Measurements from ENCODE around the gene WNT3.
"Not testable (repeated sequence)": the region's sequence is repeated elsewhere in the genome, so short reads cannot be mapped to it uniquely, and the experiment has no call there.

The WNT3 gene

DNA sequence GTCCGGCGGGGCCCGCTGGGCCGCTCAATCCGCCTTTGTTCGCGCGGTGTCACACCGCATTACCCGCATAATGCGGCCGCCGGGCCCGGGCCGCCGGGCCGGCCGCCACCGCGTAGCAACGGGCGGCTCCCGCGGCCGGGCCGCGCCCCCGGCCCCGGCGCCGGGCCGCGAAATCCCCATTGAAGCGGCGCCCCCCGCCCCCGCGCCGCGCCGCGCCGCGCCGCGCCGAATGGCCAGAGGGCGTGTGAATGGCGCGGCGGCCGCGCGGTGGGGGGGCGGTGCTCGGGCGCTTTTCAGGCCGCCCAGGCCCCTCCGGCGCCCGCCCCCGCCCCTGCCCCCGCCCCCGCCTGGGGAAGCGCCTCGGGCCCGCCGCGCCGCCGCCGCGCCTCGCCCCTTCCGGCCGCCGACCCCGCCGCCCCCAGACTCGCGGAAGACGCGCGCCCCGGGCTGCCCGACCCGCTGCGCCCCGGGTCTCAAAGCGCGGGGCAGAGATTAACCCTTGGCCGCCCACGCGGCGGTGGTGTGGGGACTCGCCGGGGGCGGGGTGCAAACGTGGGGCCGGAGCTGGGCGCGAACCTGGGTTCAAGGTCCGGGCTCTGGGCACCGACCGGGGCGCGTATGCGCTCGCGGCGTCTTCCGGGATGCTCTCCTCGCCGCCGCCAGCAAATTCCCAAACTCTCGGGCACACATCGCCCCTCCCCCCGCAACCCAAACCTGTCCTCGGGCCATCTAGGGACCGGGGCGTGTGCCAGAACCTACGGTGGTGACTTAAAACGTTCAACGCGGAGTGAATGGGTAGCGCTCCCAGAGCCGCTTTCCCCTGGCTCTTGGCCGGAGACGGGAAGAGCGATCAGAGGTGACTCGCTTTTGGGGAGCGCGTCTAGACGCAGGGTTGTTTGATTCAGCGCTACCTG is 46.7 kb downstream of the WNT3 start:
- TF ChIP-seq, protein P1, sequence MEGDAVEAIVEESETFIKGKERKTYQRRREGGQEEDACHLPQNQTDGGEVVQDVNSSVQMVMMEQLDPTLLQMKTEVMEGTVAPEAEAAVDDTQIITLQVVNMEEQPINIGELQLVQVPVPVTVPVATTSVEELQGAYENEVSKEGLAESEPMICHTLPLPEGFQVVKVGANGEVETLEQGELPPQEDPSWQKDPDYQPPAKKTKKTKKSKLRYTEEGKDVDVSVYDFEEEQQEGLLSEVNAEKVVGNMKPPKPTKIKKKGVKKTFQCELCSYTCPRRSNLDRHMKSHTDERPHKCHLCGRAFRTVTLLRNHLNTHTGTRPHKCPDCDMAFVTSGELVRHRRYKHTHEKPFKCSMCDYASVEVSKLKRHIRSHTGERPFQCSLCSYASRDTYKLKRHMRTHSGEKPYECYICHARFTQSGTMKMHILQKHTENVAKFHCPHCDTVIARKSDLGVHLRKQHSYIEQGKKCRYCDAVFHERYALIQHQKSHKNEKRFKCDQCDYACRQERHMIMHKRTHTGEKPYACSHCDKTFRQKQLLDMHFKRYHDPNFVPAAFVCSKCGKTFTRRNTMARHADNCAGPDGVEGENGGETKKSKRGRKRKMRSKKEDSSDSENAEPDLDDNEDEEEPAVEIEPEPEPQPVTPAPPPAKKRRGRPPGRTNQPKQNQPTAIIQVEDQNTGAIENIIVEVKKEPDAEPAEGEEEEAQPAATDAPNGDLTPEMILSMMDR (conservative IDR thresholded peaks at IDR 0.05; ENCODE audit: low read length) = no peak
- peak; percentile 22 for DNase-seq (ENCODE audit: low read depth)
- peak overlapping the region; percentile 56 for H3K4me3 ChIP-seq (ENCODE audit: low read length)

GRCh38 chr17:46770818-46771560 is 47.5 kb downstream of the WNT3 start:
- TF ChIP-seq, protein P1 (conservative IDR thresholded peaks at IDR 0.05; ENCODE audit: low read length) = no peak
- peak; percentile 37 for DNase-seq (ENCODE audit: low read depth)
- H3K4me3 ChIP-seq (ENCODE audit: low read length) = peak overlapping the region; percentile 39

DNA sequence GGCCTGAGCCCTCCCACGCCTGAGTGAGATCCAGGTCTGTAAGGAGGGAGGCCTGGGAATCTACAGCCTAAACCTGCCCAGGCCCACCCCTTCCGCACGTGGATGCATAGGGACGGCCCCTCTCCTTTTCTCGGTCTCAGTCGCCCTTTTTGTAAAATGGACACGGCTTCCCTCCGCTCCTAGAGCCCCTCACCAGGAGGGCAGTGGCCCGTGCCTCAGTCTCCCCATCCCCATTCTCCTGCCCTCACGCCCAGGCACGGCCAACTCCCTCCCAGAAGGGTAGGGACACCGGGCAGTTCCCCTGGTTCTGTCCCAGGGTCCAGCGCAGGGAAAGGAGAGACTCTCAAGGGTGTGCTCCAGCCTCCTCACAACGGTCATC is 48.1 kb downstream of the WNT3 start:
- no peak overlapping the region for H3K4me3 ChIP-seq (ENCODE audit: low read length)
- no peak for DNase-seq (ENCODE audit: low read depth)
- TF ChIP-seq, protein P1 (conservative IDR thresholded peaks at IDR 0.05; ENCODE audit: low read length) = no peak

DNA sequence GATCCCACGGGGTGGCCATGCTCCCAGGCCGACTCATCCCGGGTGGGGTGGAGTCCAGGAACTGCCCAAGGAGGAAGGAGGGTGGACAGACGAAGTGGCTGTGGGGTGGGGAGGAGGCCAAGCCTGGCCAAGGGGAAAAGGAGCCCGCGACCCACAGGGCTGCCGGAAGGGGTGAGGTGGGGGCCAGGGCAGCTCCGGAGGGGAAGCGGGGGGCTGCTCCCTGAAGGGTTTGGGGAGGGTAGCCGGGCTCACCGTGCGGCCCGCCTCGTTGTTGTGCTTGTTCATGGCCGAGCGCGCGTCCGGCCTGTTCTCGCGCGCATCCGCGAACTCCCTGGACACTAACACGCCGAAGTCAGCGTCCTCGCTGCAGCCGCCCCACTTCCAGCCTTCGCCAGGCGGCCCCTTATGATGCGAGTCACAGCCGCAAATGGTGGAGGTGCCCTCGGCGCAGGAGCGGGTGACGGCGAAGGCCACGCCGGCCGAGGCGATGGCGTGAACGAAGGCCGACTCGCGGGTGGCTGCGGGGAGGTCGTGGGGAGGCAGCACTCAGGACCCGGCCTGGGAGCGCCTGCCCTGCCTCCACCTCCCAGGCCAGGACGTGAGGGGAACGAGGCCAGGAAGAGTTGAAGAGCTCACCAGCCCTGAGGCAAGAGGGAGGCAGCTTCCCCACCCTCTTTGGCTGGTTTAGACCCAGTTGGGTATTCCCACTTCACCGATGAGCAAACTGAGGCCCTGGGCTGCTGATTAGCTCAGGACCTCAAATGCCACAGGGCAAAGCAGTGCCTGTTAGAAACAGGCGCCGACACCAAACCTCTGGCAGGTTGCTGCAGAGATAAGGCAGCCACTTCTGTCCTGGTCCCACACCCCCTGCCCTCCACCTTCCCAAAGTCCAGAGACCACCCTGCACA is 48.7 kb downstream of the WNT3 start:
- H3K4me3 ChIP-seq (ENCODE audit: low read length) = no peak overlapping the region; the same call in none of the 2 replicates
- TF ChIP-seq, protein P1 (conservative IDR thresholded peaks at IDR 0.05; ENCODE audit: low read length) = no peak
- DNase-seq (ENCODE audit: low read depth) = peak; percentile 22

DNA sequence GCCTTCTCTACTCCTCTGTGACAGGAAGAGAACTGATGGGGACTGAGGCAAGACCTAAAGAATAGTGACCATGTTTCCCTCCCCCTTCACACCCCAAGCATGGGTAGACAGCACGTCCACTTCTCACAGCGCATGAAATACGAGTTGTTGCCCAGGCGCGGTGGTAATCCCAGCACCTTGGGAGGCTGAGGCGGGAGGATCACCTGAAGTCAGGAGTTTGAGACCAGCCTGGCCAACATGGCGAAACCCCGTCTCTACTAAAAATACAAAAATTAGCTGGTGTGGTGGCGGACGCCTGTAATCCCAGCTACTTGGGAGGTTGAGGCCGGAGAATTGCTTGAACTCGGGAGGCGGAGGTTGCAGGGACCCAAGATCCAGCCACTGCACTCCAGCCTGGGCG is 49.6 kb downstream of the WNT3 start:
- not testable (repeated sequence) for H3K4me3 ChIP-seq (ENCODE audit: low read length); DNase-seq (ENCODE audit: low read depth)

- no peak for DNase-seq (ENCODE audit: low read depth)
- no peak overlapping the region for H3K4me3 ChIP-seq (ENCODE audit: low read length)
- TF ChIP-seq, protein P1 (conservative IDR thresholded peaks at IDR 0.05; ENCODE audit: low read length) = no peak
These were observed 50.0 kb downstream of the WNT3 start for GRCh38 chr17:46768540-46768870.

All from AG10803 (cell line).